HPDE6-E6E7 (cell line): ENCODE measurements around the gene OTX2.

Experiments used
- DNase-seq: peaks from one replicate; pipeline ENCODE4 v3.0.0; 2011; ENCODE audit warnings: missing footprints; ENCODE audit errors: extremely low spot score

The OTX2 gene

GRCh38 chr14:56812364-56813141 lies 2.3 kb upstream of the OTX2 start:
- DNase-seq = no peak

- DNase-seq = no peak
These were observed 1.5 kb upstream of the OTX2 start for GRCh38 chr14:56811593-56812363.

GRCh38 chr14:56810836-56811592 lies 735 bp upstream of the OTX2 start:
- no peak for DNase-seq

- no peak for DNase-seq
These were observed 771 bp downstream of the OTX2 start for GRCh38 chr14:56809270-56810146.

- DNase-seq = no peak
These were observed 1.7 kb downstream of the OTX2 start for GRCh38 chr14:56808383-56809269.

GRCh38 chr14:56808110-56808382 lies 2.2 kb downstream of the OTX2 start:
- no peak for DNase-seq

- no peak for DNase-seq
These were observed 2.7 kb downstream of the OTX2 start for GRCh38 chr14:56807386-56808109.

- no peak for DNase-seq
These were observed 3.5 kb downstream of the OTX2 start for GRCh38 chr14:56806760-56807159.

- DNase-seq = no peak
These were observed 4.1 kb downstream of the OTX2 start for GRCh38 chr14:56805992-56806727.

- DNase-seq = no peak
These were observed 4.9 kb downstream of the OTX2 start for GRCh38 chr14:56805201-56805991.

- DNase-seq = no peak
These were observed 6.3 kb downstream of the OTX2 start for GRCh38 chr14:56803816-56804535.

GRCh38 chr14:56801920-56802319 lies 8.4 kb downstream of the OTX2 start:
- no peak for DNase-seq

GRCh38 chr14:56799343-56799645 lies 11.0 kb downstream of the OTX2 start:
- DNase-seq = no peak

GRCh38 chr14:56798447-56799342 lies 11.6 kb downstream of the OTX2 start:
- DNase-seq = no peak

- no peak for DNase-seq
These were observed 12.5 kb downstream of the OTX2 start for GRCh38 chr14:56797569-56798446.

- DNase-seq = no peak
These were observed 13.2 kb downstream of the OTX2 start for GRCh38 chr14:56797003-56797568.
